Neural cell (in vitro differentiated cells): ENCODE data around the gene SEPTIN2. TPM values are rescaled to one million over a fixed set of nuclear protein-coding genes. Genes with fewer than 3 reads are reported as not detected.
A peak's percentile ranks its signal among the peaks of the same experiment; 100 is the strongest.

Experiments used
- H2AFZ ChIP-seq: fragments of 200-600, 300-800 bp; sonication (generic), shearing (Covaris generic); 2 replicates; pipeline ENCODE4 v1.6.0; 2014; ENCODE audit warnings: low read depth, mild to moderate bottlenecking, antibody characterized with exemption, low read length, moderate library complexity
- H3F3A ChIP-seq: fragments of 200-600 bp; shearing (Covaris generic); 2 replicates; pipeline ENCODE4 v1.6.1; 2016; ENCODE audit warnings: mild to moderate bottlenecking, moderate library complexity, mixed read lengths, antibody characterized with exemption, low read length; ENCODE audit not compliant: insufficient read depth, poor library complexity, severe bottlenecking
- H3K27ac ChIP-seq: fragments of 200-600, 300-800 bp; sonication (generic), shearing (Covaris generic); 2 replicates; pipeline ENCODE4 v1.5.1; 2014; ENCODE audit warnings: mild to moderate bottlenecking, low read length, moderate library complexity
- H3K27me3 ChIP-seq: fragments of 300-800, 200-600 bp; sonication (generic), shearing (Covaris generic); 2 replicates; pipeline ENCODE4 v1.6.0; 2014; ENCODE audit warnings: mild to moderate bottlenecking, low read depth, low read length, moderate library complexity; ENCODE audit not compliant: insufficient read depth
- H3K36me3 ChIP-seq: fragments of 300-800, 200-600 bp; sonication (generic), shearing (Covaris generic); 2 replicates; pipeline ENCODE4 v1.5.1; 2014; ENCODE audit warnings: mild to moderate bottlenecking, antibody characterized with exemption, low read length, moderate library complexity; ENCODE audit not compliant: insufficient read depth
- H3K4me2 ChIP-seq: fragments of 300-800, 200-600 bp; sonication (generic), shearing (Covaris generic); 2 replicates; pipeline ENCODE4 v1.6.0; 2014; ENCODE audit warnings: mild to moderate bottlenecking, low read length
- H3K4me3 ChIP-seq: fragments of 300-800, 200-600 bp; sonication (generic), shearing (Covaris generic); 2 replicates; pipeline ENCODE4 v1.5.1; 2014; ENCODE audit warnings: mild to moderate bottlenecking, low read length, moderate library complexity
- H3K79me2 ChIP-seq: fragments of 200-600 bp; shearing (Covaris generic); replicated peaks from 2 replicates; pipeline ENCODE4 v1.6.0; 2014; ENCODE audit warnings: mild to moderate bottlenecking, low read length, moderate library complexity; ENCODE audit not compliant: insufficient read depth
- H3K9ac ChIP-seq: fragments of 300-800, 200-600 bp; sonication (generic), shearing (Covaris generic); 2 replicates; pipeline ENCODE4 v1.6.1; 2016; ENCODE audit warnings: mild to moderate bottlenecking, low read length, mixed read lengths
- H3K9me2 ChIP-seq: fragments of 200-600 bp; shearing (Covaris generic); 2 replicates; pipeline ENCODE4 v1.6.1; 2016; ENCODE audit warnings: mild to moderate bottlenecking, low read length, mixed read lengths; ENCODE audit not compliant: insufficient read depth
- H3K9me3 ChIP-seq: fragments of 200-600, 300-800 bp; sonication (generic), shearing (Covaris generic); 2 replicates; pipeline ENCODE4 v1.6.1; 2016; ENCODE audit warnings: mild to moderate bottlenecking, mixed run types, low read length, moderate library complexity, mixed read lengths
- H4K20me1 ChIP-seq: fragments of 200-600 bp; shearing (Covaris generic); 2 replicates; pipeline ENCODE4 v1.6.1; 2016; ENCODE audit warnings: mild to moderate bottlenecking, mixed run types; ENCODE audit not compliant: insufficient read depth
- CTCF ChIP-seq: fragments of 450-650 bp; IDR thresholded peaks from 2 replicates; pipeline ENCODE4 v1.5.1; 2014; ENCODE audit warnings: antibody characterized with exemption, mild to moderate bottlenecking, moderate library complexity; ENCODE audit not compliant: poor library complexity, severe bottlenecking
- EP300 ChIP-seq: fragments of 450-650 bp; conservative IDR thresholded peaks from 2 replicates; pipeline ENCODE4 v1.6.1; 2014; ENCODE audit warnings: antibody characterized with exemption, mild to moderate bottlenecking, moderate library complexity; ENCODE audit not compliant: poor library complexity, severe bottlenecking
- EZH2 ChIP-seq: fragments of 200-600, 300-800 bp; shearing (Covaris generic), sonication (generic); IDR thresholded peaks from 2 replicates; pipeline ENCODE4 v1.6.1; 2014; ENCODE audit warnings: antibody characterized with exemption, low read length, borderline replicate concordance, mild to moderate bottlenecking; ENCODE audit not compliant: insufficient read depth, poor library complexity, severe bottlenecking
- MXI1 ChIP-seq: fragments of 450-650 bp; conservative IDR thresholded peaks from 2 replicates; pipeline ENCODE4 v1.6.1; 2014; ENCODE audit warnings: antibody characterized with exemption, mild to moderate bottlenecking; ENCODE audit not compliant: poor library complexity, severe bottlenecking
- POLR2AphosphoS5 ChIP-seq: IDR thresholded peaks from 2 replicates; pipeline ENCODE4 v1.6.1; 2012
- RAD21 ChIP-seq: fragments of 450-650 bp; conservative IDR thresholded peaks from 2 replicates; pipeline ENCODE4 v1.6.1; 2014; ENCODE audit warnings: antibody characterized with exemption, mild to moderate bottlenecking, moderate library complexity
- REST ChIP-seq: IDR thresholded peaks from 2 replicates; pipeline ENCODE4 v1.6.1; 2012; ENCODE audit warnings: borderline replicate concordance
- SMC3 ChIP-seq: fragments of 450-650 bp; conservative IDR thresholded peaks from 2 replicates; pipeline ENCODE4 v1.6.1; 2014; ENCODE audit warnings: antibody characterized with exemption, mild to moderate bottlenecking, moderate library complexity; ENCODE audit not compliant: poor library complexity
- TAF1 ChIP-seq: IDR thresholded peaks from 2 replicates; pipeline ENCODE4 v1.6.1; 2012; ENCODE audit warnings: low read depth
- polyA plus RNA-seq: library from polyadenylated mRNA; depleted of rRNA; stranded (reverse); fragments of >200 nt; gene quantifications from 2 replicates; pipeline ENCODE4 v1.2.3, GENCODE V29; 2014

Gene SEPTIN2
- polyA plus RNA-seq, 1 donor from 2014 or later = 467 TPM

DNA sequence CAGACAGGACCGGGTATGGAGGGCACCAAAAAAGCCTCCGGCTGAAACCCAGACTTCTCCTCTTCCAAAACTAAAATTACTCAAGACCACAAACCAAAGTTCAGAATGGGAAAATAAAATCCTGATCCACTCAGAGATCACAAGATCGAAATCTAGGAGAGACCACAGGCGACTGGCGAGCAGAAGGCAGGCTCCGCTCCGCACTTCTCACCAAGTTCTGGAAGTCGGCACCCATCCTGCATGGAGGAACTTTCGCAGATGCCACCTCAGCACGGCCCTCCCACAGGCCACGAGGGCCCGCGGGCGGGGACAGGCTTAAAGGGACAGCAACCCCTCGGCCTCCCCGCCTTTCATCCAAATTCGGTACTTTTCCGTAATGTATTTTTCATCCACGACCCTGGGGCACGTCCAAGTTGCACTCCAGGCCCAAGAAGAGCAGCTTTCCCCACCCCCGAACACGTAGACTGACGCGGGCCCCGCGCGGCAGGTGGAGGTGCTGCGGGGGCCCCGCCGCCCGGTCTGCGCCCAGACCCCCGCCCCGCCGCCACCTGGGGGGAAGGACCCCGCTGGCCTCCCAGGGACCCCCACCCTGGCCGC, 43.9 kb upstream of the SEPTIN2 start:
- Histone ChIP-seq H4K20me1 (no peaks in the 10 kb centered on the region), H3K9me3 (peaks cover 6% of the 10 kb centered on the region), H3K4me3 (peak overlapping the region; percentile 63), H3K4me2 (no peak overlapping the region), H3K9ac (peak overlapping the region; percentile 42), H3K9me2 (no peaks in the 10 kb centered on the region), H2AFZ (no peak overlapping the region), H3K27ac (no peak overlapping the region), H3F3A (no peaks in the 10 kb centered on the region), H3K36me3 (no peaks in the 10 kb centered on the region), H3K27me3 (no peaks in the 10 kb centered on the region), H3K79me2 (peaks cover 18% of the 10 kb centered on the region)
- no peak for TF ChIP-seq POLR2AphosphoS5
- TF ChIP-seq SMC3 = no peak
- no peak for TF ChIP-seq REST
- TF ChIP-seq EZH2 = no peak
- no peak for TF ChIP-seq RAD21
- no peak for TF ChIP-seq CTCF
- TF ChIP-seq TAF1 = no peak
- TF ChIP-seq MXI1 = no peak
- TF ChIP-seq EP300 = no peak

- Histone ChIP-seq H3K27me3 (no peaks in the 10 kb centered on the region), H3K79me2 (peaks cover 18% of the 10 kb centered on the region), H3K9me3 (peaks cover 6% of the 10 kb centered on the region), H3K9ac (peak overlapping the region; percentile 53), H3K36me3 (no peaks in the 10 kb centered on the region), H3K9me2 (no peaks in the 10 kb centered on the region), H3F3A (no peaks in the 10 kb centered on the region), H3K4me3 (peak overlapping the region; percentile 63), H3K4me2 (no peak overlapping the region), H2AFZ (no peak overlapping the region), H4K20me1 (no peaks in the 10 kb centered on the region), H3K27ac (no peak overlapping the region)
- no peak for TF ChIP-seq CTCF
- TF ChIP-seq REST = no peak
- TF ChIP-seq SMC3 = no peak
- no peak for TF ChIP-seq RAD21
- no peak for TF ChIP-seq TAF1
- no peak for TF ChIP-seq EZH2
- TF ChIP-seq EP300 = no peak
- no peak for TF ChIP-seq MXI1
- no peak for TF ChIP-seq POLR2AphosphoS5
Measured at GRCh38 chr2:241272303-241273209, 43.2 kb upstream of the SEPTIN2 start.
